CD14-positive monocyte (primary cell): Measurements from ENCODE around the gene NOXRED1. TPM values are rescaled to one million over a fixed set of nuclear protein-coding genes. Genes with fewer than 3 reads are reported as not detected.

ENCODE experiments used
- DNase-seq, 3 donors: peaks; one replicate each; pipeline ENCODE4 v3.0.0-alpha.2; 2011 to 2022
- H2AFZ ChIP-seq: 2 replicates; pipeline ENCODE4 v1.6.0; 2012; ENCODE audit warnings: mild to moderate bottlenecking, low read depth, low read length, inconsistent platforms; ENCODE audit not compliant: insufficient read depth, poor library complexity, severe bottlenecking
- H3K27ac ChIP-seq, 2 donors: 1 replicate in 1 of 2; 2 replicates in 1 of 2; pipeline ENCODE4 v1.5.1; 2012 to 2013; ENCODE audit warnings: low read length in 2 of 2, control low read depth in 1 of 2, inconsistent platforms in 1 of 2, low read depth in 1 of 2, mild to moderate bottlenecking in 1 of 2
- H3K27me3 ChIP-seq, 2 donors: one replicate each; pipeline versions ENCODE4 v1.6.0 to v1.6.1; 2011 to 2013; ENCODE audit warnings: low read length in 2 of 2; ENCODE audit not compliant: control insufficient read depth in 2 of 2, insufficient read depth in 2 of 2
- H3K36me3 ChIP-seq, 2 donors: replicated peaks in 1 of 2; 1 replicate in 1 of 2; 2 replicates in 1 of 2; pipeline versions ENCODE4 v1.5.1 to v1.6.1; 2012 to 2013; ENCODE audit warnings: low read length in 2 of 2, control low read depth in 1 of 2, inconsistent platforms in 1 of 2, mild to moderate bottlenecking in 1 of 2; ENCODE audit not compliant: insufficient read depth in 2 of 2, control insufficient read depth in 1 of 2
- H3K4me1 ChIP-seq, 2 donors: 1 replicate in 1 of 2; 2 replicates in 1 of 2; pipeline versions ENCODE4 v1.5.1 to v1.6.1; 2012 to 2013; ENCODE audit warnings: low read length in 2 of 2, control low read depth in 1 of 2, inconsistent platforms in 1 of 2, mild to moderate bottlenecking in 1 of 2, moderate library complexity in 1 of 2; ENCODE audit not compliant: insufficient read depth in 2 of 2, control insufficient read depth in 1 of 2
- H3K4me2 ChIP-seq: replicated peaks from 2 replicates; pipeline ENCODE3; 2012; ENCODE audit warnings: low read length, moderate library complexity, mild to moderate bottlenecking; ENCODE audit not compliant: poor library complexity, severe bottlenecking; ENCODE audit errors: extremely low read depth
- H3K4me3 ChIP-seq, 3 experiments: fragments of 200-600 bp in 1 of 3; sonication (generic) in 1 of 3; replicated peaks in 1 of 3; 1 replicate in 2 of 3; 2 replicates in 1 of 3; pipeline ENCODE4 v1.5.1; 2011 to 2013; ENCODE audit warnings: low read length in 3 of 3, mild to moderate bottlenecking in 3 of 3, control low read depth in 2 of 3, low read depth in 2 of 3, inconsistent platforms in 1 of 3, moderate library complexity in 1 of 3
- H3K79me2 ChIP-seq: 2 replicates; pipeline ENCODE4 v1.6.0; 2012; ENCODE audit warnings: mild to moderate bottlenecking, control low read depth, inconsistent platforms, low read length, moderate library complexity; ENCODE audit not compliant: insufficient read depth
- H3K9ac ChIP-seq: 2 replicates; pipeline ENCODE4 v1.6.0; 2017; ENCODE audit warnings: low read length, mild to moderate bottlenecking; ENCODE audit not compliant: insufficient read depth, poor library complexity, severe bottlenecking
- H3K9me3 ChIP-seq, 2 donors: replicated peaks in 1 of 2; 1 replicate in 1 of 2; 2 replicates in 1 of 2; pipeline versions ENCODE4 v1.5.1 to v1.6.1; 2012 to 2013; ENCODE audit warnings: low read length in 2 of 2, control low read depth in 1 of 2; ENCODE audit not compliant: control insufficient read depth in 1 of 2, insufficient read depth in 1 of 2
- H4K20me1 ChIP-seq: 2 replicates; pipeline ENCODE4 v1.6.0; 2012; ENCODE audit warnings: mild to moderate bottlenecking, low read length, control low read depth, moderate library complexity; ENCODE audit not compliant: insufficient read depth
- H3K27ac Mint-ChIP-seq, 7 donors: one replicate each; pipeline ENCODE4 v1.8.0; 2020; ENCODE audit warnings: mild to moderate bottlenecking in 7 of 7, mixed read lengths in 7 of 7, moderate library complexity in 6 of 7, inconsistent platforms in 2 of 7
- H3K27me3 Mint-ChIP-seq, 3 donors: one replicate each; pipeline ENCODE4 v1.8.0; 2021 to 2022; ENCODE audit warnings: low read depth in 3 of 3, mild to moderate bottlenecking in 3 of 3, mixed read lengths in 3 of 3, moderate library complexity in 3 of 3, inconsistent platforms in 1 of 3
- H3K36me3 Mint-ChIP-seq, 2 donors: one replicate each; pipeline ENCODE4 v1.8.0; 2020; ENCODE audit warnings: mixed read lengths in 2 of 2, inconsistent platforms in 1 of 2, mild to moderate bottlenecking in 1 of 2
- H3K4me1 Mint-ChIP-seq: one replicate; pipeline ENCODE4 v1.8.0; 2020; ENCODE audit warnings: mild to moderate bottlenecking, mixed read lengths
- H3K4me3 Mint-ChIP-seq, 2 donors: one replicate each; pipeline ENCODE4 v1.8.0; 2020; ENCODE audit warnings: mild to moderate bottlenecking in 2 of 2, mixed read lengths in 2 of 2, moderate library complexity in 1 of 2
- H3K9me3 Mint-ChIP-seq, 7 donors: one replicate each; pipeline ENCODE4 v1.8.0; 2020 to 2022; ENCODE audit warnings: mixed read lengths in 7 of 7, mild to moderate bottlenecking in 6 of 7, moderate library complexity in 6 of 7, inconsistent platforms in 2 of 7
- CTCF ChIP-seq: fragments of 200-600 bp; IDR thresholded peaks from one replicate; pipeline ENCODE4 v1.8.0; 2022; ENCODE audit warnings: antibody characterized with exemption, mild to moderate bottlenecking
- WGBS: methylation state at CpG from one replicate; pipeline ENCODE4 v1.1.5; 2013; ENCODE audit warnings: missing lambda C conversion rate; ENCODE audit not compliant: insufficient coverage; 5-methylcytosine and 5-hydroxymethylcytosine counted together
- intact Hi-C, 2 donors: fragments of 100-400 bp; cut with micrococcal nuclease; formaldehyde crosslinking; loops; one replicate each; pipeline versions ENCODE4 v1.15.0 to v1.15.1; 2023
- polyA plus RNA-seq, 3 donors: library from polyadenylated mRNA; depleted of rRNA in 1 of 3; unstranded in 2 of 3; stranded (reverse) in 1 of 3; fragments of 300-500 nt in 2 of 3; fragments of >200 nt in 1 of 3; fragmentation: Illumina TruSeq in 2 of 3; gene quantifications; 1 replicate in 2 of 3; 2 replicates in 1 of 3; pipeline ENCODE4 v1.2.3, GENCODE V29; 2012 to 2021

NOXRED1 gene
- polyA plus RNA-seq, 3 donors, result 0.39 TPM; not detected in 2

GRCh38 chr14:77426396-77426795 lies 3.1 kb upstream of the NOXRED1 start:
- intact Hi-C loops, result no loop called here
- no peaks in the 10 kb centered on the region for H3K4me1 ChIP-seq
- H2AFZ ChIP-seq, result no peak overlapping the region
- no peaks in the 10 kb centered on the region for H3K27me3 ChIP-seq
- H3K9me3 Mint-ChIP-seq, result peaks cover 0 to 3% (median 0%) of the 10 kb centered on the region in 7 donors
- peaks cover 77 to 99% of the 10 kb centered on the region in 2 donors for H3K36me3 ChIP-seq
- H3K4me2 ChIP-seq, result no peak overlapping the region
- no peaks in the 10 kb centered on the region for H4K20me1 ChIP-seq
- no peaks in the 10 kb centered on the region for H3K79me2 ChIP-seq
- WGBS, result 100% methylated on average over 1 of the region's 3 CpGs
- H3K27me3 Mint-ChIP-seq, result peaks cover 0 to 4% (median 0%) of the 10 kb centered on the region in 3 donors
- H3K4me1 Mint-ChIP-seq, result no peaks in the 10 kb centered on the region
- no peak overlapping the region for H3K4me3 ChIP-seq
- H3K27ac Mint-ChIP-seq, result peak overlapping the region in 1 of 7 donors; percentile 36
- no peaks in the 10 kb centered on the region for H3K9me3 ChIP-seq
- H3K27ac ChIP-seq, result no peak overlapping the region
- DNase-seq, result no peak
- peaks cover 88 to 92% of the 10 kb centered on the region in 2 donors for H3K36me3 Mint-ChIP-seq
- no peak for TF ChIP-seq CTCF
- H3K4me3 Mint-ChIP-seq, result no peak overlapping the region
- no peak overlapping the region for H3K9ac ChIP-seq

- no peaks in the 10 kb centered on the region for H3K79me2 ChIP-seq
- no peak for TF ChIP-seq CTCF
- H3K27me3 ChIP-seq, result no peaks in the 10 kb centered on the region
- H3K4me3 ChIP-seq, result no peak overlapping the region
- no peaks in the 10 kb centered on the region for H3K4me1 ChIP-seq
- peaks cover 71 to 96% of the 10 kb centered on the region in 2 donors for H3K36me3 ChIP-seq
- H3K27ac ChIP-seq, result no peak overlapping the region
- H3K4me1 Mint-ChIP-seq, result no peaks in the 10 kb centered on the region
- H4K20me1 ChIP-seq, result no peaks in the 10 kb centered on the region
- intact Hi-C loops, result no loop called here
- no peak overlapping the region for H3K4me3 Mint-ChIP-seq
- H3K27me3 Mint-ChIP-seq, result peaks cover 0 to 3% (median 0%) of the 10 kb centered on the region in 3 donors
- peaks cover 0 to 10% of the 10 kb centered on the region in 2 donors for H3K9me3 ChIP-seq
- no peak for DNase-seq
- H2AFZ ChIP-seq, result no peak overlapping the region
- H3K9ac ChIP-seq, result no peak overlapping the region
- peaks cover 79 to 85% of the 10 kb centered on the region in 2 donors for H3K36me3 Mint-ChIP-seq
- 100% methylated on average over 2 of the region's 3 CpGs for WGBS
- no peak overlapping the region for H3K4me2 ChIP-seq
- peaks cover 3 to 8% (median 4%) of the 10 kb centered on the region in 7 donors for H3K9me3 Mint-ChIP-seq
- H3K27ac Mint-ChIP-seq, result no peak overlapping the region
These were observed 1.5 kb upstream of the NOXRED1 start for GRCh38 chr14:77424862-77425261.
